HEK293T (cell line): ENCODE measurements around the gene IER5L.

Experiments
- CTCF ChIA-PET: fragments of 350-600 bp; formaldehyde crosslinking; extraction: SDS; loops from one replicate; lab custom pipeline; 2021; ENCODE audit warnings: antibody characterized with exemption, inconsistent platforms; lab: Yijun Ruan, JAX
- POLR2A ChIA-PET: fragments of 350-600 bp; formaldehyde crosslinking; extraction: SDS; loops from one replicate; lab custom pipeline; 2020; ENCODE audit warnings: antibody characterized with exemption, inconsistent platforms; lab: Yijun Ruan, JAX
- DNase-seq: peaks from one replicate; pipeline ENCODE4 v3.0.0; 2012; ENCODE audit warnings: mixed read lengths; ENCODE audit errors: extremely low spot score
- ARNT ChIP-seq: fragments of 450-650 bp; IDR thresholded peaks from 2 replicates; pipeline ENCODE4 v1.6.1; 2017; ENCODE audit warnings: mild to moderate bottlenecking
- BHLHE40 ChIP-seq: fragments of 450-650 bp; IDR thresholded peaks from 2 replicates; pipeline ENCODE4 v1.6.1; 2016; ENCODE audit warnings: mild to moderate bottlenecking, moderate library complexity, borderline replicate concordance
- CTBP1 ChIP-seq: fragments of 450-650 bp; IDR thresholded peaks from 2 replicates; pipeline ENCODE4 v1.6.1; 2016; ENCODE audit warnings: borderline replicate concordance
- ELF4 ChIP-seq: fragments of 450-650 bp; IDR thresholded peaks from 2 replicates; pipeline ENCODE4 v1.6.1; 2017; ENCODE audit warnings: antibody characterized with exemption
- FOXA1 ChIP-seq: fragments of 450-650 bp; IDR thresholded peaks from 2 replicates; pipeline ENCODE4 v1.6.1; 2016; ENCODE audit warnings: mild to moderate bottlenecking
- FOXK2 ChIP-seq: fragments of 450-650 bp; IDR thresholded peaks from 2 replicates; pipeline ENCODE4 v1.6.1; 2016; ENCODE audit warnings: mild to moderate bottlenecking
- FOXM1 ChIP-seq: fragments of 450-650 bp; IDR thresholded peaks from 2 replicates; pipeline ENCODE4 v1.6.1; 2017; ENCODE audit warnings: mild to moderate bottlenecking, borderline replicate concordance
- HDGF ChIP-seq: fragments of 450-650 bp; IDR thresholded peaks from 2 replicates; pipeline ENCODE4 v1.6.1; 2017; ENCODE audit warnings: antibody characterized with exemption, borderline replicate concordance
- L3MBTL2 ChIP-seq: fragments of 450-650 bp; conservative IDR thresholded peaks from 2 replicates; pipeline ENCODE4 v1.6.1; 2016; ENCODE audit warnings: mild to moderate bottlenecking
- LEF1 ChIP-seq: fragments of 450-650 bp; IDR thresholded peaks from 2 replicates; pipeline ENCODE4 v1.6.1; 2017; ENCODE audit warnings: mild to moderate bottlenecking, borderline replicate concordance
- NFRKB ChIP-seq: fragments of 450-650 bp; IDR thresholded peaks from 2 replicates; pipeline ENCODE4 v1.6.1; 2016; ENCODE audit warnings: mild to moderate bottlenecking, moderate library complexity
- PKNOX1 ChIP-seq: fragments of 450-650 bp; IDR thresholded peaks from 2 replicates; pipeline ENCODE4 v1.6.1; 2016
- SP1 ChIP-seq: fragments of 450-650 bp; IDR thresholded peaks from 2 replicates; pipeline ENCODE4 v1.6.1; 2017
- SUZ12 ChIP-seq: fragments of 450-650 bp; IDR thresholded peaks from 2 replicates; pipeline ENCODE4 v1.6.1; 2016; ENCODE audit warnings: mild to moderate bottlenecking
- TARDBP ChIP-seq: fragments of 450-650 bp; IDR thresholded peaks from 2 replicates; pipeline ENCODE4 v1.6.1; 2016
- ZNF384 ChIP-seq: fragments of 450-650 bp; IDR thresholded peaks from 2 replicates; pipeline ENCODE4 v1.6.1; 2016

IER5L gene

GRCh38 chr9:129139993-129140396 lies 38.1 kb downstream of the IER5L start:
- TF ChIP-seq ZNF384 (no peak), PKNOX1 (peak; percentile 83)
- ChIA-PET CTCF (interaction anchor here (0.6 to 1.5 kb wide), 10 partner anchors 8 to 484 kb away, joined by 3 to 14 read pairs (median 4); no protein-coding TSS in a partner anchor), POLR2A (interaction anchor here (0.7 to 2.6 kb wide), 9 partner anchors 13 to 498 kb away, joined by 3 to 26 read pairs (median 5); partner anchors contain the start of genes IER5L and NTMT1)

GRCh38 chr9:129139233-129139992 lies 38.6 kb downstream of the IER5L start:
- TF ChIP-seq L3MBTL2 (peak; percentile 81), HDGF (no peak)
- DNase-seq, result peak; percentile 81
- CTCF ChIA-PET, result interaction anchor here (0.6 to 1.8 kb wide), 17 partner anchors 8 to 485 kb away, joined by 3 to 14 read pairs (median 4); partner anchors contain the start of gene C9orf50
- POLR2A ChIA-PET, result interaction anchor here (0.7 to 2.6 kb wide), 8 partner anchors 13 to 499 kb away, joined by 3 to 26 read pairs (median 6); partner anchors contain the start of genes IER5L and NTMT1

More at GRCh38 chr9:129139993-129140396, 38.1 kb downstream of the IER5L start:
- peak; percentile 85 for DNase-seq

GRCh38 chr9:129138476-129139232 lies 39.4 kb downstream of the IER5L start:
- ChIA-PET POLR2A (interaction anchor here (1.8 to 2.6 kb wide), 3 partner anchors 12 to 39 kb away, joined by 5 to 26 read pairs (median 8); partner anchors contain the start of gene IER5L), CTCF (interaction anchor here (0.8 to 1.8 kb wide), 10 partner anchors 9 to 486 kb away, joined by 3 to 12 read pairs (median 4); partner anchors contain the start of gene C9orf50)
- no peak for DNase-seq
- TF ChIP-seq SUZ12 (no peak), FOXM1 (no peak), L3MBTL2 (no peak), SP1 (no peak), FOXK2 (no peak), ELF4 (no peak), LEF1 (no peak), PKNOX1 (no peak), CTBP1 (no peak), ZNF384 (no peak), BHLHE40 (no peak)

- CTCF ChIA-PET, result interaction anchor here (1.1 to 1.8 kb wide), 4 partner anchors 8 to 487 kb away, joined by 3 to 12 read pairs (median 6); no protein-coding TSS in a partner anchor
- no peak for DNase-seq
- POLR2A ChIA-PET, result no interaction called here
- no peak for TF ChIP-seq ZNF384
- TF ChIP-seq FOXA1, result no peak
- TF ChIP-seq NFRKB, result no peak
- TF ChIP-seq ELF4, result no peak
- TF ChIP-seq HDGF, result no peak
- no peak for TF ChIP-seq TARDBP
- no peak for TF ChIP-seq FOXM1
- no peak for TF ChIP-seq SP1
- no peak for TF ChIP-seq L3MBTL2
- no peak for TF ChIP-seq FOXK2
- TF ChIP-seq PKNOX1, result no peak
- no peak for TF ChIP-seq SUZ12
- TF ChIP-seq BHLHE40, result no peak
These were observed 40.0 kb downstream of the IER5L start for GRCh38 chr9:129138144-129138462.

- CTCF ChIA-PET, result interaction anchor here (1.4 to 1.8 kb wide), 3 partner anchors 12 to 487 kb away, joined by 3 to 12 read pairs (median 9); no protein-coding TSS in a partner anchor
- POLR2A ChIA-PET, result interaction anchor here (1.4 kb wide), 1 partner anchor 352 kb away, joined by 3 read pairs; no protein-coding TSS in a partner anchor
- no peak for TF ChIP-seq L3MBTL2
- no peak for TF ChIP-seq ARNT
- no peak for TF ChIP-seq CTBP1
- TF ChIP-seq FOXK2, result no peak
- no peak for TF ChIP-seq FOXM1
- TF ChIP-seq HDGF, result no peak
- TF ChIP-seq LEF1, result no peak
- no peak for DNase-seq
These were observed 40.5 kb downstream of the IER5L start for GRCh38 chr9:129137292-129138143.
